Stimulated activated CD4-positive, alpha-beta T cell treated with anti-CD3 and anti-CD28 coated beads, Interleukin-15, amount 100 ng/mL, for 48 hours (primary cell): ENCODE measurements around the gene PPFIA2.
"Not testable (repeated sequence)": the region's sequence is repeated elsewhere in the genome, so short reads cannot be mapped to it uniquely, and the experiment has no call there.

Experiments used
- DNase-seq, 2 donors: peaks; one replicate each; pipeline ENCODE4 v3.0.0-alpha.2; 2020; ENCODE audit warnings: low read depth in 2 of 2

Gene PPFIA2

GRCh38 chr12:81211306-81211705 is 547.8 kb downstream of the PPFIA2 start:
- no peak for DNase-seq

GRCh38 chr12:81209772-81210225 is 549.4 kb downstream of the PPFIA2 start:
- not testable (repeated sequence) for DNase-seq

GRCh38 chr12:81209012-81209411 is 550.1 kb downstream of the PPFIA2 start:
- no peak for DNase-seq

- no peak for DNase-seq
These were observed 550.8 kb downstream of the PPFIA2 start for GRCh38 chr12:81208187-81208911.
